ENCODE results near the gene IL12RB2. TPM values are rescaled to one million over a fixed set of nuclear protein-coding genes. Genes with fewer than 3 reads are reported as not detected.
"Not testable (repeated sequence)": the region's sequence is repeated elsewhere in the genome, so short reads cannot be mapped to it uniquely, and the experiment has no call there.

IL12RB2 gene
- total RNA-seq, 6 experiments from 2014 or later = not detected

- Mint-ChIP-seq H3K27me3 (ENCODE audit: insufficient read depth) (no peaks in the 10 kb centered on the region), H3K9me3 (no peaks in the 10 kb centered on the region), H3K4me1 (ENCODE audit: low read depth) (peaks cover 23% of the 10 kb centered on the region), H3K4me3 (no peak overlapping the region), H3K36me3 (ENCODE audit: low read depth) (peaks cover 23% of the 10 kb centered on the region), H3K27ac (no peak overlapping the region)
- DNase-seq = no peak
- TF ChIP-seq CTCF (IDR thresholded peaks at IDR 0.05) = no peak
Observed at GRCh38 chr1:67407498-67407897, 99.8 kb downstream of the IL12RB2 start.

- Mint-ChIP-seq H3K9me3 (no peaks in the 10 kb centered on the region), H3K4me1 (ENCODE audit: low read depth) (peaks cover 23% of the 10 kb centered on the region), H3K36me3 (ENCODE audit: low read depth) (peaks cover 23% of the 10 kb centered on the region), H3K4me3 (no peak overlapping the region), H3K27ac (no peak overlapping the region; the same call in 1 of the 2 replicates), H3K27me3 (ENCODE audit: insufficient read depth) (no peaks in the 10 kb centered on the region)
- DNase-seq = no peak
- TF ChIP-seq CTCF (IDR thresholded peaks at IDR 0.05) = no peak
Observed at GRCh38 chr1:67408148-67408547, 100.5 kb downstream of the IL12RB2 start.

- not testable (repeated sequence) for H3K4me1 Mint-ChIP-seq (ENCODE audit: low read depth); H3K27me3 Mint-ChIP-seq (ENCODE audit: insufficient read depth); H3K4me3 Mint-ChIP-seq; DNase-seq; H3K9me3 Mint-ChIP-seq; H3K27ac Mint-ChIP-seq
- H3K36me3 Mint-ChIP-seq (ENCODE audit: low read depth) = peaks cover 32% of the 10 kb centered on the region
Observed at GRCh38 chr1:67413101-67413500, 105.4 kb downstream of the IL12RB2 start.

- no peak for DNase-seq
- Mint-ChIP-seq H3K4me3 (no peak overlapping the region), H3K36me3 (ENCODE audit: low read depth) (peaks cover 33% of the 10 kb centered on the region), H3K27me3 (ENCODE audit: insufficient read depth) (no peaks in the 10 kb centered on the region), H3K27ac (no peak overlapping the region), H3K4me1 (ENCODE audit: low read depth) (peaks cover 2% of the 10 kb centered on the region), H3K9me3 (no peaks in the 10 kb centered on the region)
- no peak for TF ChIP-seq CTCF (IDR thresholded peaks at IDR 0.05)
Observed at GRCh38 chr1:67414574-67414973, 106.9 kb downstream of the IL12RB2 start.

- no peak overlapping the region for H3K27ac Mint-ChIP-seq
Observed at GRCh38 chr1:67415041-67415440, 107.4 kb downstream of the IL12RB2 start.

GRCh38 chr1:67417733-67418132 lies 110.1 kb downstream of the IL12RB2 start:
- H3K36me3 Mint-ChIP-seq (ENCODE audit: low read depth) = peaks cover 33% of the 10 kb centered on the region
- not testable (repeated sequence) for H3K27me3 Mint-ChIP-seq (ENCODE audit: insufficient read depth); DNase-seq; H3K9me3 Mint-ChIP-seq; H3K27ac Mint-ChIP-seq; H3K4me3 Mint-ChIP-seq; H3K4me1 Mint-ChIP-seq (ENCODE audit: low read depth)

More at GRCh38 chr1:67415041-67415440, 107.4 kb downstream of the IL12RB2 start:
- Mint-ChIP-seq H3K9me3 (no peaks in the 10 kb centered on the region), H3K36me3 (ENCODE audit: low read depth) (peaks cover 29% of the 10 kb centered on the region), H3K4me1 (ENCODE audit: low read depth) (peaks cover 7% of the 10 kb centered on the region), H3K4me3 (no peak overlapping the region), H3K27me3 (ENCODE audit: insufficient read depth) (no peaks in the 10 kb centered on the region)
- no peak for DNase-seq
- no peak for TF ChIP-seq CTCF (IDR thresholded peaks at IDR 0.05)

Data from HFFc6 (cell line).